HepG2 (cell line): ENCODE data around the gene EMILIN3.

ENCODE experiments used
- DNMT1 ChIP-seq: sonication (generic); formaldehyde crosslinking; IDR thresholded peaks from 2 replicates; pipeline ENCODE4 v1.5.1; 2020; ENCODE audit warnings: mild to moderate bottlenecking, missing genetic modification reagents
- FOXP1 ChIP-seq, 2 experiments: fragments of 450-650 bp in 1 of 2; IDR thresholded peaks; 2 replicates each; pipeline ENCODE4 v1.6.1; 2017 to 2018; ENCODE audit warnings: antibody characterized with exemption in 1 of 2
- GLI4 ChIP-seq: sonication (generic); formaldehyde crosslinking; IDR thresholded peaks from 2 replicates; pipeline ENCODE4 v1.5.1; 2020; ENCODE audit warnings: missing genetic modification reagents, mild to moderate bottlenecking, moderate library complexity, borderline replicate concordance
- IKZF5 ChIP-seq: IDR thresholded peaks from 2 replicates; pipeline ENCODE4 v1.6.1; 2018; ENCODE audit warnings: missing genetic modification reagents, mild to moderate bottlenecking, missing compliant biosample characterization
- KAT7 ChIP-seq: IDR thresholded peaks from 2 replicates; pipeline ENCODE4 v1.6.1; 2018; ENCODE audit warnings: borderline replicate concordance, missing compliant biosample characterization
- PBX2 ChIP-seq: IDR thresholded peaks from 2 replicates; pipeline ENCODE4 v1.6.1; 2016; ENCODE audit warnings: control low read depth
- POLR2A ChIP-seq, 2 experiments: IDR thresholded peaks; 2 replicates each; pipeline ENCODE4 v1.6.1; 2011; ENCODE audit warnings: low read depth in 2 of 2, low read length in 2 of 2, mild to moderate bottlenecking in 1 of 2, moderate library complexity in 1 of 2; ENCODE audit not compliant: insufficient read depth in 1 of 2
- SRY ChIP-seq: sonication (generic); formaldehyde crosslinking; IDR thresholded peaks from 2 replicates; pipeline ENCODE4 v1.8.0; 2022; ENCODE audit warnings: mild to moderate bottlenecking, missing genetic modification reagents
- STAG1 ChIP-seq: sonication (generic); formaldehyde crosslinking; IDR thresholded peaks from 2 replicates; pipeline ENCODE4 v1.4.0; 2020; ENCODE audit warnings: missing genetic modification reagents
- TCF12 ChIP-seq, 2 experiments: fragments of 450-650 bp in 1 of 2; sonication (generic) in 1 of 2; formaldehyde crosslinking in 1 of 2; IDR thresholded peaks; 2 replicates each; pipeline versions ENCODE4 v1.6.1 to v1.8.0; 2017 to 2022; ENCODE audit warnings: antibody characterized with exemption in 1 of 2, mild to moderate bottlenecking in 1 of 2, missing genetic modification reagents in 1 of 2, moderate library complexity in 1 of 2
- ZNF160 ChIP-seq: sonication (generic); formaldehyde crosslinking; IDR thresholded peaks from 2 replicates; pipeline ENCODE4 v1.8.0; 2022; ENCODE audit warnings: mild to moderate bottlenecking, inconsistent platforms, missing genetic modification reagents
- ZNF431 ChIP-seq: sonication (generic); formaldehyde crosslinking; IDR thresholded peaks from 2 replicates; pipeline ENCODE4 v1.9.0; 2022; ENCODE audit warnings: missing genetic modification reagents, low read depth, mild to moderate bottlenecking, borderline replicate concordance

GRCh38 chr20:41387444-41387851, 20.8 kb upstream of the EMILIN3 start:
- TF ChIP-seq KAT7 (CRISPR knock-in tag) (no peak), ZNF431 (CRISPR knock-in tag) (no peak), FOXP1 (IDR thresholded peaks at IDR 0.05) (no peak), FOXP1 (CRISPR knock-in tag; IDR thresholded peaks at IDR 0.05) (no peak), IKZF5 (no peak), STAG1 (CRISPR knock-in tag) (no peak), GLI4 (CRISPR knock-in tag) (no peak), DNMT1 (CRISPR knock-in tag) (no peak), POLR2A (IDR thresholded peaks at IDR 0.05; ENCODE audit: insufficient read depth in 1 of 2, low read depth in 2 of 2, low read length in 2 of 2) (no peak), TCF12 (IDR thresholded peaks at IDR 0.05) (no peak), TCF12 (CRISPR knock-in tag; IDR thresholded peaks at IDR 0.05) (no peak), ZNF160 (no peak), PBX2 (CRISPR knock-in tag) (no peak), SRY (CRISPR knock-in tag) (no peak)
